Measurements from ENCODE around the gene HIBCH. TPM values are rescaled to one million over a fixed set of nuclear protein-coding genes. Genes with fewer than 3 reads are reported as not detected.

The HIBCH gene
- total and polyA plus RNA-seq, 2 of the 13 experiments (the other 11 are each of a cell fraction or from before 2014, with no cell fraction given): 18.8 to 49.5 TPM

- TF ChIP-seq ZBTB44 (CRISPR knock-in tag; IDR thresholded peaks at IDR 0.05) (peak; percentile 58), ZNF10 (CRISPR knock-in tag; IDR thresholded peaks at IDR 0.05; ENCODE audit: borderline replicate concordance, low read depth) (0 out of 2 replicates have a peak, but pooled peaks have one; percentile 59), ERF (CRISPR knock-in tag; IDR thresholded peaks at IDR 0.05) (0 out of 2 replicates have a peak, but pooled peaks have one; percentile 54), ZNF589 (CRISPR knock-in tag; conservative IDR thresholded peaks at IDR 0.05) (0 out of 2 replicates have a peak, but pooled peaks have one; percentile 77), TCF7 (IDR thresholded peaks at IDR 0.05; ENCODE audit: low read depth) (no peak), ZEB1 (IDR thresholded peaks at IDR 0.05; ENCODE audit: insufficient replicate concordance, low read depth) (no peak), CERS6 (CRISPR knock-in tag; IDR thresholded peaks at IDR 0.05) (no peak; the same call in 1 of the 2 replicates), HMGXB4 (CRISPR knock-in tag; IDR thresholded peaks at IDR 0.05; ENCODE audit: borderline replicate concordance in 1 of 2, low read depth in 1 of 2) (peak; percentile 74 to 78; a peak in 2 of 4 replicates), BCL3 (CRISPR knock-in tag; IDR thresholded peaks at IDR 0.05) (peak; percentile 98), ZNF292 (CRISPR knock-in tag; IDR thresholded peaks at IDR 0.05; ENCODE audit: borderline replicate concordance, low read depth) (peak; percentile 8; the same call in 1 of the 2 replicates), PRMT3 (CRISPR knock-in tag; IDR thresholded peaks at IDR 0.05; ENCODE audit: borderline replicate concordance, low read depth) (peak; percentile 93), ZNF253 (CRISPR knock-in tag; IDR thresholded peaks at IDR 0.05; ENCODE audit: borderline replicate concordance) (peak; percentile 94), NBN (conservative IDR thresholded peaks at IDR 0.05) (no peak), YEATS4 (CRISPR knock-in tag; IDR thresholded peaks at IDR 0.05; ENCODE audit: borderline replicate concordance) (peak; percentile 82), NR2C2 (CRISPR knock-in tag; IDR thresholded peaks at IDR 0.05; ENCODE audit: borderline replicate concordance) (peak; percentile 74), ZNF256 (CRISPR knock-in tag; conservative IDR thresholded peaks at IDR 0.05) (no peak), EP300 (IDR thresholded peaks at IDR 0.05; ENCODE audit: low read depth in 2 of 2, low read length in 2 of 2) (no peak), EP300 (CRISPR knock-in tag; IDR thresholded peaks at IDR 0.05; ENCODE audit: borderline replicate concordance) (no peak; the same call in none of the 2 replicates), CEBPB (IDR thresholded peaks at IDR 0.05; ENCODE audit: borderline replicate concordance, low read depth, low read length) (no peak), HES4 (CRISPR knock-in tag; IDR thresholded peaks at IDR 0.05; ENCODE audit: borderline replicate concordance) (peak; percentile 96), ZFP91 (CRISPR knock-in tag; IDR thresholded peaks at IDR 0.05; ENCODE audit: borderline replicate concordance) (peak; percentile 83)
Measured at GRCh38 chr2:190343536-190344275, 24.1 kb upstream of the HIBCH start, which contains the start of gene INPP1 (continued).
